Measurements from ENCODE around the gene PROM1. TPM values are rescaled to one million over a fixed set of nuclear protein-coding genes. Genes with fewer than 3 reads are reported as not detected.

The PROM1 gene
- total and polyA plus RNA-seq, 2 of the 8 experiments (the other 6 are each of a cell fraction or from before 2014, with no cell fraction given), result 36.0 to 59.7 TPM

- H3K23me2 ChIP-seq (ENCODE audit: low read depth, low read length), result no peaks in the 10 kb centered on the region
These were observed 47.5 kb upstream of the PROM1 start for GRCh38 chr4:16131293-16131692.

More at GRCh38 chr4:16131293-16131692, 47.5 kb upstream of the PROM1 start:
- ChIA-PET CTCF (ENCODE audit: partially characterized antibody) (interaction anchor here (0.8 to 1.5 kb wide), 3 partner anchors 9 to 75 kb away, joined by 5 to 9 read pairs (median 6); no protein-coding TSS in a partner anchor), POLR2A (ENCODE audit: partially characterized antibody) (interaction anchor here (0.6 to 1.0 kb wide), 2 partner anchors 50 to 166 kb away, joined by 4 read pairs; no protein-coding TSS in a partner anchor)
- no peaks in the 10 kb centered on the region for H3K36me3 ChIP-seq (ENCODE audit: control insufficient read depth in 2 of 4, insufficient read depth in 4 of 4, low read length in 3 of 4)
- H4K20me1 ChIP-seq (replicated peaks in 1 of 2; ENCODE audit: control insufficient read depth in 1 of 2, insufficient read depth in 2 of 2, low read length in 2 of 2), result no peaks in the 10 kb centered on the region
- no peaks in the 10 kb centered on the region for H3K27me3 ChIP-seq (replicated peaks in 1 of 4; ENCODE audit: control insufficient read depth in 3 of 4, extremely low read depth in 1 of 4, insufficient read depth in 3 of 4, low read length in 3 of 4)
- H4K91ac ChIP-seq (replicated peaks; ENCODE audit: insufficient read length, low read length), result no peak overlapping the region
- TF ChIP-seq BCL11A (IDR thresholded peaks at IDR 0.05; ENCODE audit: low read depth in 2 of 2, low read length in 2 of 2) (no peak), KDM5A (IDR thresholded peaks at IDR 0.05; ENCODE audit: low read length) (no peak), ASH2L (IDR thresholded peaks at IDR 0.05; ENCODE audit: low read length) (no peak), TAF1 (IDR thresholded peaks at IDR 0.05; ENCODE audit: low read depth, low read length) (no peak), KDM1A (IDR thresholded peaks at IDR 0.05; ENCODE audit: borderline replicate concordance, low read length) (no peak), RFX5 (IDR thresholded peaks at IDR 0.05; ENCODE audit: borderline replicate concordance, low read depth, low read length) (no peak), POLR2AphosphoS5 (IDR thresholded peaks at IDR 0.05; ENCODE audit: low read depth, low read length) (no peak)
- no peak overlapping the region for H3K14ac ChIP-seq (ENCODE audit: insufficient read length)
- H3K4ac ChIP-seq (replicated peaks; ENCODE audit: insufficient read length, low read depth, low read length), result no peak overlapping the region
- H3K4me1 ChIP-seq (replicated peaks in 1 of 4; ENCODE audit: control insufficient read depth in 3 of 4, insufficient read depth in 4 of 4, low read length in 3 of 4), result no peaks in the 10 kb centered on the region
- H2BK12ac ChIP-seq (ENCODE audit: low read depth, low read length), result no peak overlapping the region
- H3K9me3 ChIP-seq (ENCODE audit: insufficient read depth in 2 of 2, low read depth in 1 of 2, low read length in 1 of 2), result peaks cover 6% of the 10 kb centered on the region in 2 experiments; a peak in 2 of 4 replicates
- FAIRE-seq (no peak), DNase-seq (ENCODE audit: low read depth in 1 of 2, low spot score in 2 of 2) (no peak)
- H3K56ac ChIP-seq (replicated peaks; ENCODE audit: insufficient read length, low read depth, low read length), result no peak overlapping the region
- H2BK5ac ChIP-seq (ENCODE audit: low read depth, low read length), result no peak overlapping the region
- H2BK120ac ChIP-seq (replicated peaks; ENCODE audit: low read depth, low read length), result no peak overlapping the region
- H3K4me2 ChIP-seq (ENCODE audit: insufficient read depth in 1 of 2, low read depth in 2 of 2, low read length in 2 of 2), result no peak overlapping the region
- no peak overlapping the region for H3K9ac ChIP-seq (replicated peaks in 1 of 4; ENCODE audit: extremely low read depth in 1 of 4, low read depth in 3 of 4, low read length in 3 of 4)
- no peak overlapping the region for H3K27ac ChIP-seq (ENCODE audit: low read depth, low read length)
- H3K23ac ChIP-seq (ENCODE audit: insufficient read length), result no peak overlapping the region
- no peaks in the 10 kb centered on the region for H3K79me1 ChIP-seq (ENCODE audit: low read depth, low read length)
- no peaks in the 10 kb centered on the region for H3K79me2 ChIP-seq (ENCODE audit: control insufficient read depth in 1 of 2, insufficient read depth in 2 of 2, low read length in 2 of 2)
- H2AFZ ChIP-seq (ENCODE audit: low read length), result no peak overlapping the region
- no peak overlapping the region for H2BK15ac ChIP-seq (ENCODE audit: low read length)
- H3K4me3 ChIP-seq (ENCODE audit: extremely low read depth in 1 of 4, insufficient read depth in 2 of 4, low read depth in 3 of 4, low read length in 4 of 4), result no peak overlapping the region
- no peak overlapping the region for H4K5ac ChIP-seq (ENCODE audit: insufficient read length, low read depth, low read length)
- no peak overlapping the region for H4K8ac ChIP-seq (ENCODE audit: extremely low read depth, insufficient read depth, low read length)
- no peak overlapping the region for H3K18ac ChIP-seq (ENCODE audit: extremely low read depth, low read length)
- H2BK20ac ChIP-seq (ENCODE audit: low read length), result no peak overlapping the region
- H2AK5ac ChIP-seq (ENCODE audit: low read depth, low read length), result no peak overlapping the region
- WGBS, 2 experiments (ENCODE audit: extremely low coverage in 1 of 2, insufficient coverage in 1 of 2, insufficient read length in 1 of 2, insufficient replicate concordance in 2 of 2, low coverage in 1 of 2, low lambda C conversion rate in 2 of 2, missing lambda C conversion rate in 1 of 2), result 96% methylated on average over 1 of the region's 1 CpG; no CpG with 5 or more reads in 1 of the 2 experiments

Data from H1 (cell line).